ENCODE results near the gene DLX3.

The DLX3 gene

DNA sequence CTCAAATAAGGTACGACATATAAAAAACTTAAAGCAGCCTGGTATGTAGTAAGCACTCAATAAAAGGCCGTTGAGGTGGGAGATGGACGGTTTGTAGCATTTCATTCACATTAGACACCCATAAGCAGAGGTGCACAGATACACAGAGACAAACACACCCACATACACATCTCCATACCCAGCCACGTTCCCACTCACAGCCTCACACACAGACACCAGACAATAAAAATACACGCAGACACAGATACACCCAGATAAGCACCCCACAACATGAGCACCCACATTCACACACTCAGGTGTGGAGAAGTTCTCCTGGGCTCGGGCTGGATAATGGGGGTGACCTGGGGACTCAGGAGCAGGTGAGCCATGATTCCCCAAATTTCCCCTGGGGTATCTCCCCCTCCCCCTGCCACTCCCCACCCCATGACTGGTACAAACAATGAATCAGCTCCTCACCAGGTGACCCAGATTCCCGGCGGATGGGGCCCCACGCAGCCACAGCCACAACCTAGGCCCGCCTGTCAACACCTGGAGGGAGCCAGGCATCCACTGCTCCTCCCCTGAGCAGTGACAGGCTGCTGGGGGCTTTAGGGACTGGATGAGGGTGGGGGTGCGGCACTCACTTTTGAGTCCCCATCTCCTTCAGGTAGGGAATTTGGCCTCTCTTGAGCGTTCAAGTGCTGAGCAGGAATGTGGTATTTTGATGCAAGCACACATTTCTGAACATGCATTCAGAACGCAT lies 2.7 kb downstream of the DLX3 start:
- DNase-seq: no peak

DNA sequence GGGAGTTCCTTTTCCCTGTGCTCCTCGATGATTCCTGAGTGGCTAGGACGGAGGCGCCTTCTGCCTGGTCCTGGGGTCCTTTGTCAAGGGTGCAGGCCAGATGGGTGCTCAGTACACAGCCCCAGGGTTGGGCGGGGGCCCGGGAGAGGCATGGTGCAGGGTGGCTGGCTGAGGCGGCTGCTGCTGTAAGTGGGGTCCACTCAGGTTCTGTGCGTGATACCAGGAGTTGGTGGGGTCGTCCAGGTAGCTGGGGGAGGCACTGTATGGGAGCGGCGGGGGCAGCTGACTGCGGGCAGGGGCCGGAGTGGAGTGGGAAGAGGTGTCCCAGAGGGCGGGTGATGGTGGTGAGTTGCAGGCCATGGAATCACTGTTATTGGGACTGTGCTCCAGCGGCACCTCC lies 3.6 kb downstream of the DLX3 start:
- DNase-seq: no peak

DNA sequence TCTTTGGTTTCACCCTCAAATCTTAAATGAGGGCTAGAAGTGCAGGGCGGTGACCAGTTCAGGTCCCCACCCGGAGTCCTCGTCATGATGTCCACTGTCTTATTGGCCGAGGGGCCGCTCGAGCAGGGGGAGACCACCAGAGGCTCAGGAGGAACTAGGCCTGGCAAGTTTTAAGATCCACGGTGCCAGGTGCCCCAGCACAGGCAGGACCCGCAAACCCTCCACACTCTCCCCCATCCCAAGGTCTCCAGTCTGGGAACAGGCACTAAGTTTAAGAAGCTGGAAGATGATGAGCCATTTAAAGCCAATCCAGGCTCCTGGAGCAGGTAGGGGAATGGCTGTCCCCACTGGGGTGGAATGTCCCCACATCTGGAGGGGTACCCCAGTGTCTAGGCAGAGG lies 4.1 kb downstream of the DLX3 start:
- DNase-seq: no peak

DNA sequence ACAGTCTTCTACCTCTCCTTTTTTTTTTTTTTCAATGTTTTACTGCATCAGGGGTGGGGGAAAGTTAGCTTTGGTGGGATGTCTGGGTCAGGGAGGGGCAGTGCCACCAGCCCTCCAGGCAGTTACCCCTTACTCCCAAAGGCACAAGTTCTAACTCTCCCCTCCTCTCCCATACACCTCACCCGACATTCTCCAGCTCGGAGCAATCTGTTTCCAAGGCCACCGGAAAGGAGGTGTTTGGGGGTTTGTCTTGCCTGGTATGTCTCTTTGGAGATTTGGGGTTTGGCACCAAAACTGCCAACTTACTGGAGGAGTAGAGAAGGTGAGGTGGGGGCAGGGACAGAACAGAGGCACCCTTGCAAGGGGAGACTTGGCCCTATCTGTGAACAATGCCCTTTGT lies 4.7 kb downstream of the DLX3 start:
- no peak for DNase-seq

DNA sequence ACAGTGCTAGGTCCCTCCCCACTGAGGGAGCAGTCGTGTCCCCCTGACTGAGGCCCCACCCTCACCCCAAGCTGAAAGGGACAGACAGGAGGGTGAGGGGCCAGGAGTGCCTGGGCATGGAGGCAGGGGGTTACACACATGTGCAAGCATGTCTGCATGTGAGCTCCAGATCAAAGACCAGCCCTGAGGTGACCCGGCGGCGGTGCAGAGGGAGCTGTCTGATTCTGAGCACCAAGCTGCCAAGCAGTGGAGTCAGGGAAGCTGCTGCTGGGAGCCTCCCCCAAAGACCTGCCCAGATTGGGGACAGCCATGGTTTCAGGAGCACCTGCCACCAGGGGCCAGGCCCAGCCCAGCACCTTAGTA lies 5.5 kb downstream of the DLX3 start:
- no peak for DNase-seq

DNA sequence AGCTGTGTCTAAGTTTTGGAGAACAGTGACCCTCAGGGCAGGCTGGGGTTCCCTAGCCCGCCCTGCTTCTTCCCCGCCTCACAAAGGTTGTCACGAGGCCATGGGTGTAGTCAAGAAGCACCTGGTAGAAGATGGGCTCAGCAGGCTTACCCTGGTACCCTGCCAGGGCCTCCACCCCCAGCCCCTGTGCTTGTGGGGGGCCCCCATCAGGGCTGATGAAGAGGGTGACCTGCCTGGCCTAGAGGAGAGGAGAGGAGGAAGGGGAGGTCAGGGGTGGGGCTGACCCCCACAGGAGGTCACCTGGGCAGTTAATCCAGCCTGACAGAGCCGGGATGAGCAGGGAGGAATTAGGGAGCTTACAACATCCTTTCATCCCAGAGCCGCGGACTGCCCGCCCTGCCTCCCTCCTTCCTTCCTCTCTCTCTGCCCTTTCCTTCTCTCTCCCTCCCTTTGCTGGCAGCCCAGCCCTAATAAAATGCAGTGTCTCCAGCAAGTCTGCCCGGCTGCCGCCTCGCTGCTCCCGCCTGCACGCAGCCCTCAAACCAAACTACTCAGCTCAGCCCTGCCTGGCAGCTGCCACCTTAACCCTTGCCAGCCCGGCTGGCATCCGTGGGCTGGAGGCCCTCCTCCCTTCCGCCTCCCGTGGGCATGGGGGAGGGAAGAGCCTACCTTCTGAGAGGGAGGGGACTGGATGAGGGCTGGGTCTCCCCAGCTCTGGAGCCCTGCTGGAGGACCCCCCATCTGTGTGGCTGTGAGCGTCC lies 7.2 kb downstream of the DLX3 start:
- DNase-seq: no peak

DNA sequence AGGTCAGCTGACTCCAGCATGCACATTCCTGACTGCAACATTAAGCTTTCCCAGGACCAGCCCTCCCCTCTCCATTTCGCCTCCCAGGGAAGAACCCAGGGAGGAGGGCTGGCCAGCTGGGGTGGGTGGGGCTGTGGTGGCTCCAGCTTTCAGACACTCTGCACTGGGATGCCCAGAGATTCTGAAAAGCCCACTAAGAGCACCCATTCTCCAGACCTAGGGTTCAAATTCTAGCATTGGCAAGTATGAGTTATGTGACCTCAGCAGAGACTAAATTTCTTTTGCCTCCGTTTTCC lies 7.8 kb downstream of the DLX3 start:
- no peak for DNase-seq

DNA sequence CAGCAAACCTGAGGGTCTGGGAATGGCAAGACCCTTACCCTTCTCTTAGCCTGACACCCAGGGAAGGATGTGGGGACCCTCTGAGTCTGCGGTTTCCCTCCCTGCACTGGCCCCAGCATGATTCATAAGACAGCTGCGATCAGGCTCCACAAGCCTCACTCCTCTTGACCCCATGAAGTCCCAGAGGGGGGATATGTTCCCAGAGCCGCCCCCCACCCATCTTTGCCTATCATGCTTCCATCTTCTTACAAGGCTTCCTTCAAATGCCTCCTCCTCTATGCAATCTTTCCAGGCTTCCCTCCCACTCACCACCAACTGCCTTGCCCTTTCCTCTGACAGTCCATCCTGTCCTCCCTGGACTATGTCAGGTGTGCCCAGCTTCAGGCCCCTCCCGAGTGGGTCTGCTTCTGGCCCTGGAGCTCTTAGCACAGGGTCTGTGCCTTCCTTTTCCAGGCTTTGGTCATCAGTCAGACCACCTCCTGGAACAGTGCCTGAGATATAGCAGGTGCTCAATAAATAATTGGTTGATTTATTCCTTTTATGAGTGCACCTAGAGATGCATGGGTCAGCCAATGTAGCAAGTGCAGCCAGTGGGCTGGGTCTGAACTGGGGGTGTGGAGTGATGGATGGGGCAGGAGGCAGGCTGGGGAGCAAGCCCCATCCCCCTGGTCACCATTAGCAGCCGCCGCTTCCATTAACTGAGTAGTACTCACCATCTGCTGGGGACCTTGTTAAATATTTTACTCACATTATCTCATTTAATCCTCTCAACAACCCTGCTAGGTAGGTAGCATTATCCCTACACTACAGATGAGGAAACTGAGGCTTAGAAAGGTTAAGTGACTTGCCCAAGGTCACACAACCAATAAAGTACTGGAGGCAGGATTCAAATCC lies 8.4 kb downstream of the DLX3 start:
- no peak for DNase-seq

DNA sequence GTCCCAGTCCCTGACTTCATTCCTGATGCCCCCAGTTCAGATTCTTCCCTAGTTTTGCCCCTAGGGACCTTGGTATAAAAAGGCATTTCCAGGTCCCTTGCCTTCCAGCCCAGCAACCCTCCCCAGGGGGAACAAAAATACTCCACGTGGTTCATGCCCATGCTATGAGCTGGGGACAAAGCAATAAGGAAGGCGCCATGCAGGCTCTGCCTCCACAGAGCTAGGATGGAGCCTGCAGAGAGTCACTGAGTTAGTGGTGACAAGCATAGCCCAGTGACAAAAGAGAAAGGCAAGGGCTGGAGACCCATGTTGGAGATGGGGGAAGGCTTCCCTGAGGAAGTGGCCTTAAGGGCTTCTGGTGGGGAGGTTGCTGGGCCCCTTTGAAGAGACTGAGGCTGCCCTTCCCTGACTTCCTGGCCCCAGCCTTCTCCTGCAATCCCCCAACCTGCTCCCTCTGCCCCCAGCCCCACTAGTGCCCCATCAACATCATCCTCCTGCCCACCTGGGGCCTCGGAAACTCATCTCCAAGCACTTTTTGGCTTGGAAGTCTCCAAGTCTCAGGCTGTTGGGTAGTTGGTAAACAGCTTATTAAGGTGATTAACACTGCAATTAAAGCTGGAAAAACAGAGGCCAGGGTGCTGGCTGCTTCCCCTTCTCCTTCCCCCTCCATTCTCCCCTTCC lies 9.6 kb downstream of the DLX3 start:
- no peak for DNase-seq

DNA sequence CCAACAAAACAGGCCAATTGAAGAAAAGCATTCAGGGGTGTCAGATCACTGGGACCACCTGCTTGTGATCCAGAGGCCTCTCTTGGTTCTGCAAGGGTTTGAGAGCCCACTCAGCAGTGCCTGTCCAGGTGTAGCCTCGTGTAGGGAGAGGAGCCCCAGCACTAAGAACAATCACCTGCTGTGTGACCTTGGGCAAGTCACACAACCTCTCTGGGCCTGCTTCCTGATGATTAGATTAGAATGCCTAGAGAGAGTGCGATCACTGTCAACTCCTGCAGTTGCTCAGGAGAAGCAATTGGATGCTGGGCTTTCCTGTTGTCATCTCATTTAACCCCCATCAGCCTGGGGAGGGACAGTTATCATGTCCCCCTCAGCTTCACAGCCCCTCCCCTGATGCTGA lies 10.2 kb downstream of the DLX3 start:
- DNase-seq: no peak

DNA sequence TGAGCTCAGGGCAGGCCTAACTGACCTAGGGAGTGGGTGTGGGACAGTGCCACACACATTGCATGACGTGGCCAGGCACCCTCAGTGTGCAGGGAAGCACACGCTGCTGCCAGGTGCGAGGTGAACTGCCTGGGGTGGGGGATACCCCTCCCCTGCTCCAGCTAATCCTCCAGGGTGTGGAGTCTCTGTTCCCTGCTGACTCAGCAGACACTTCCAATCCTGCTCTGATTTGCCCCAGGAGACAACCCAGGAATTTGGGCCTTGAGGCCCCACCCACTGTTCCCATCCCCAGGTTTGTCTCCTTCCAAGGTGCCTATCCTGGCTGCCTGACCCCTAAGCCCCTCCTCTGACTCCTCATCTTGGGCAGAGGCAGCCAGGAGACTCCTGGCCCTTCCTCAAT lies 10.7 kb downstream of the DLX3 start:
- DNase-seq: no peak

DNA sequence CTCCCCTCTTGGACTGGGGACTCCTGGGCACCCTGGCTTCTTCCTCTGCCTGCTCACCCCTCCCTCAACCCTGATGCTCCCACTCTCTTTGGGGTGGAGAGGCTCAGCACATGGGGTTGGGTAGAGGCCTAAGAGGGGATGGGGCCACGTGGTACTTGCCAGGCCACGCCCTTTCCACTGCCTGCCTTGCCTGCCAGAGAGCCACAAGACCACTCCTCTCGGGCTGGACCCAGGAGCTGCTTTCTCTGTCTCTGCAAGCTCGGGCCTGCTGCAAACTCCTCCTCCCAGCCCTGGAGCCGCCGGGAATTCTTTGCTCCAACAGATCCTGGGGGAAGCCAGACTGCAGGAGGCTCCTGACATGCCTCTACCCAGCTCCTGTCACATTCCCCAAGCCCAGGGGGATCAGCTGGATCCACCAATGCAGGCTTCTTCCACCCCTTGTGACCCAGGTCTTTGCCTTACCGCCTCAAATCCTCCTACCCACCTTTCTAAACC lies 14.3 kb downstream of the DLX3 start:
- DNase-seq: no peak

DNA sequence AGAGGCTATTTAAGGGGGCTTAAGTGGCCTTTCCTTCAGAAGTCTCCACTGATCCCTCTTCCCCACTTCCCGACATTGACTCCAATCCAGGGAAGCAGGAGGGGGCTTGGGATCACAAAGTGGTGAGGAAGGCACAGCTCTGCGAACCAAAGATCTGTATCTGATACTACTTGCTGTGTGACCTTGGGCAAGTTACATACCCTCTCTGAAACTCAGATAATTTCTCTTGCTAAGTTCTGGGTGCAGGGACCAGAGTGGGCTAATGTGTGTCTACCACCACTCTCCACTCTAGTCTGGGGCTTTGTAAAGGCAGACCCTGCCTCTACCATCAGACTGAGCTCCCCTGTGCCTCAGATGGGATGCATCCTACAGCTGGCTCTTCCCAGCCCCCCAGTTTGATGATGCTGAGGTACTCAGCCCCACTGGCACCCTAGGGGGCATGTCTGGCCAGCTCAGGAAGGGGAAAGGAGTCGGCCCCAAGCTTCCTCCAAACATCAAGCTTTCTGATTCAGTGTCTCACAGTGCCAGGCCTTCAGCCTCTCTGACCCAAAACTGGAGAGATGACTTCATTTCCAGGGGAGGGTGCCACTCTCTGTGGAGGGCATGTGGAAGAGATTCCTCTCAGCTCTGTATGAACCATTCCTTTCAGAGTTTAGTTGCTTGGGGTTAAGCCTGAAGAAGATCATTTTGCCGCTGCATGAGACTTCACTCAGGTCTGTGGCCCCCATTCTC lies 15.1 kb downstream of the DLX3 start:
- DNase-seq: no peak

DNA sequence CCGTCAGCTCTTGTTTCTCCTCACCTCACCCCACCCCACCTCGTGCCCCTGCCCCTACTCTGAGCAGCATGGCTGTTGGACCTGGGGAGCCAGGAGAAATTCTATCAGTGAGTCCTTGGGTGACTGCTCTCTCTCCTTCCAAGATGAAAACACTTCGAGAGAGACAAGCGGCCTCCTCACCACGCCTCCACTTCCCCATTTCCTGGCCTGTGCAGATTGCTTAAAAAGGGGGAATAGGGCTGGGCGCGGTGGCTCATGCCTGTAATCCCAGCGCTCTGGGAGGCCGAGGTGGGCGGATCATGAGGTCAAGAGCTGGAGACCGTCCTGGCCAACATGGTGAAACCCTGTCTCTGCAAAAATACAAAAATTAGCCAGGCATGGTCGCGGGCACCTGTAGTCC lies 16.5 kb downstream of the DLX3 start:
- no peak for DNase-seq

DNA sequence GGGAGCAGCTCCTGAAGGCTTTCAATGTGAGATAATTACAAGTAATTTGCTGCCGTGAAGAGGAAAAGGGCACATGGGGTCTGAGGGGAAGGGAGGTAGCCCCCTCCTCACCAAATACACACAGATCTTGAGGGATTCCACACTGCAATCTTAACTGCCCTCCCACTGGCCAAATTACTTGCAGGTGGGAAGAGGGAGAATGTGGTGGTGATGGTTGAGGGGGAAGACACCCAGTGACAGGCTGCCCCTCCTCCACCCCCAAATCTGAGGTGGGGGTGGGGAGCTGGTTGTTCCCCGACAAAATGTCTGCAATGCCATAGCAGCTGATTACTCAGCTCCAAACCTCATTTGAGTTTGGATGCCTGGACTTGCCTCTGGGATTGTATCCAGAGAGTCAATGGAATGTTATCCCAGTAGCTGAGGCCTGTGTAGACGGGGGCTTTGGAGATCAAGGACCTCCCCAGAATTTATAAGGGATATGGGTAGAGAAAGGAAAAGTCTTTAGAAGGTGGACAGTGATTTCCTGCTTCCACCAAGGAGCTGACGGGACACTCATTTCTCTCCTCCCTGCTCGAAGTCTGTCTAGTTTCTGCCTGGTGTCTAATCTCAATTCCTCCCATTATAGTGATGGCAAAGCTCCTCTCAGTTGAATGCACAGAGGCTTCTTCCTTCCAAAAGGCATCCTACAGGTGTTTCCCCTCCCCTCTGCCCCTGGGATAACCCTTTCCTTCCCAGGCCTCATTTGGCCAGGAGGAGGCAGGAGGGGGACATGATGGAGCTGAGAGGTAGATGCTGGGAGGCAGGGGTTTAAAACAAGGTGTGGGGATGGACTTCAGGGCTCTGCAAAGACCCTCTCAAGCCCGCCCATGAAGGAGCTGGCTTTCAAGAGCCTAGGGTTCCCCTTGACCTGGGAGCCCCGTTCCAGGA lies 17.3 kb downstream of the DLX3 start:
- DNase-seq: no peak

DNA sequence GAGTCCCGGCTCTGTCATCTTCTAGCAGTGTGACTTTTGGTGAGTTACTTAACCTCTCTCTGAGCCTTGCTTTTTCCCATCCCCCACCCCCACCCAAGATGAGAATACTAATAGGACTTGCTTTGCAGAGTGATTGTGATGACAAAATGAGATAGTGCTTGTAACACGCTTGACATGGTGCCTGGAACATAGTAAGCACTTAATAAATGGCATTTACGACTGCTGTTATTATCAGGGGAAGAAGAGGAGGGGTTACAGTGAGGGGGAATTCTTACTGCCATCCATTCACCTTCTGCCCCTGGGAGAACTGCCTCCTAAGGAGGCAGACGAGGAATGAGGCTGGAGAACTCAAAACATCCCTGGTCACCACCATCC lies 18.2 kb downstream of the DLX3 start:
- DNase-seq: no peak

DNA sequence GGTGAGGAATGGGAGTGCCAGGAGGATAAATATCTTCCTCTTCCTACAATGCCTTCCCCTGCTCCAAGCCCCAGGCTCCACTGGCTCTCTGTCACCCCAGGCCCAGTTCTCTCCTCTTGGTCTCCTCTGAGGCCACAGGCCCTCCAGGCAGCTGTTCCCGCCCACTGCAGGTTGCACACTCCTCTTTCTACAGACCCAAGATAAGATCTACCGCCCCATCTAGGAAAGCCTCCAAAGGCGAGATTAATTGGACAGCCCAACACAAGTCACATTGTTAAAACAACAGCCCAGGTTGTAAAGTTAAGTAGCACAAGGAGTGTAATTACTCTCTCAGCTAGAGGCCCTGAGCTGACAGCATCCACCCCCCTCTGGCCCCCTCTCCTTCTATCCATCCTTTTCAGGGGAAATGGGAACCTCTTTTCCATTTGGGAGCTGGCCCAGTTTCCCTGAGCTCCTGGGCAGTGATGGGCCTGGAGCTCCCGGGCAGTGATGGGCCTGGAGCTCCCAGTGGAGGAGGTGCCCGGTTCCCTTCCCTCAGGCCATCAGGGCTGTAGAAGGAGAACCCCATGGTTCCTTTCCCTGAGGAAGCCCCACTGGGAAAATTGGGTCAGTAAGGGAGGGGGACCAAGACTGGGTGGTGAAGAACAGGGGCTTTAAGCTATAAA lies 18.7 kb downstream of the DLX3 start:
- no peak for DNase-seq

DNA sequence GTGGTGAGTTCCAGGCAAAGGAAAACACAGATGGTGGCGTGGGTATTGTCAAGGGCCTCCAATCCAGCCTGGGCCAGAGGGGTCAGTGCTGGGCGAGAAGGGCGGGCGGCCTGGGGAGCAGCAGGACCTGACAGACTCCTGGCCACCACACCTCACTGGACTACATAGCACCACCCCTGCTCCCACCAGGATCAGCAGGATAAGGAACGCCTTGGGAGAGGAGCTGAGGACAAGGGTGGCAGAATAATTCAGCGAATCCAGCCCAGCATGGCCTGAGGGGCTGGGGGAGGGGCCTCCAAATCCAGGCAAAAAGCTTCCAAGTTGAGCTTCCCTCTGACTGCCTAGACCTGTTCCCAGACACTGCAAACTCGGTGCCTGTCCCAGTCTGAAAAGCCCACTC lies 19.5 kb downstream of the DLX3 start:
- DNase-seq: no peak

DNA sequence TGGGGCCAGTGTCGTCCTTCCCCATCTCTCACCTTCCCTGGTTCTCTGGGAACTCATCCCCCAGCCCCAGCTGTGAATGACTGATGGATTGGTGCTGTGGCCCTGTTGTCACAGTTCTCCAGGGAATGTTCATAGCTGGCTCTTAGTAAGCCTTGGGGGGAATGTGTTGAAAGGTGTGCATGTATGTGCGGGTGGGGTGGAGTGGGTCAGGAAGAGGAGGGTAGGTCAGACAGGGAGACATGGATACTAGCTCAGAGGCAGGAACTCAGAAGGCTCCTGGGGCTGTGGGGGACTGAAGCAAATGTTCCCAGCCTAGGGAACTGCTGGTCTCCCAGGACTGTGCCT lies 21.8 kb downstream of the DLX3 start:
- no peak for DNase-seq

DNA sequence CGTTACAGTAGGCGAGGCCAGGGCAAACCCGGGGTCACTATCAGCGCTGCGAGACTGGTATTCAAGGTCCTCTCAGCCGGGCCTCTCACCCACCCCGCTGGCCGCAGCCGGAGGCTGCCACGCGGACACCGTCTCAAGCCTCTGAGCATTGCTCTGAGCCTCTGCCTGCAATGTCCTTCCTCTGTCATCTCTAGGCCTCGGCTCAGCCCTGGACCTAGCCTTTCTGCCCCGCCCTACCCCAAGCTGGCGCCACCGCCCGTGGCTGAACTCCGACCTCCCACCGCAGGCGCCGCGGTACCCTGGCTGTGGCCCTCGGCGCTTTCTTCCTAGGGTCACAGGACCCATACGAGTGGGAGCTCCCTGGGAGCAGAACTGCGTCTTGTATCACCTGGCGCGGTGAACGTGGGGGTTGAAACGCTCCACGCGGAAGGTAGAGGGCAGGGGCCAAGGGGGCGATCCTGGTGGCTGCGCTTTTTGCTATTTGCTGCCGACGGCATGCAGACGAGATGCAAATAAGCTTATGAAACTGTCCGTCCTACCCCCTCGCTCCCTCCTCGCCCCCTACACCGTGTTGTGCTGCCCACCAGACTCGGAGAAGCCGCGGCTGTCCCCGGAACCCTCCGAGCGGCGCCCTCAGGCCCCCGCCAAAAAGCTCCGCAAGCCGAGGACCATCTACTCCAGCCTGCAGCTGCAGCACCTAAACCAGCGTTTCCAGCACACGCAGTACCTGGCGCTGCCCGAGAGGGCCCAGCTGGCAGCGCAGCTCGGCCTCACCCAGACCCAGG lies 22.3 kb downstream of the DLX3 start:
- DNase-seq: no peak
